Colonic mucosa (tissue), 4 donors: ENCODE results near the gene CHRNA4. TPM values are rescaled to one million over a fixed set of nuclear protein-coding genes. Genes with fewer than 3 reads are reported as not detected.

Experiments
- DNase-seq: peaks from one replicate; pipeline ENCODE4 v3.0.0-alpha.2; 2020
- H3K27ac ChIP-seq: fragments of 200-600 bp; one replicate; pipeline ENCODE4 v1.8.0; 2021
- H3K27me3 ChIP-seq: fragments of 200-600 bp; one replicate; pipeline ENCODE4 v1.8.0; 2021
- H3K36me3 ChIP-seq: fragments of 200-600 bp; one replicate; pipeline ENCODE4 v1.8.0; 2021
- H3K4me1 ChIP-seq: fragments of 200-600 bp; one replicate; pipeline ENCODE4 v1.8.0; 2021; ENCODE audit warnings: mild to moderate bottlenecking
- H3K4me3 ChIP-seq: fragments of 200-600 bp; one replicate; pipeline ENCODE4 v1.8.0; 2021
- H3K9ac ChIP-seq, 2 donors: one replicate each; pipeline ENCODE4 v1.7.0; 2013; ENCODE audit warnings: control low read depth in 2 of 2, low read depth in 2 of 2, low read length in 2 of 2
- H3K9me3 ChIP-seq: fragments of 200-600 bp; one replicate; pipeline ENCODE4 v1.8.0; 2021
- intact Hi-C: fragments of 100-400 bp; cut with DNase I; formaldehyde crosslinking; loops from one replicate; pipeline ENCODE4 v1.14.1; 2022
- total RNA-seq, 2 donors: library from RNA; stranded (reverse); fragmentation: NEBNext Ultra II Directional in 1 of 2; extraction: Animal tissue kit (Norgen Biotek cat#: 25700) in 1 of 2; gene quantifications; one replicate each; pipeline ENCODE4 v1.2.1, GENCODE V29; 2021
- TF ChIP-seq, protein P1 (sequence below): fragments of 200-600 bp; IDR thresholded peaks from one replicate; pipeline ENCODE4 v1.8.0; 2022; ENCODE audit warnings: antibody characterized with exemption, mild to moderate bottlenecking
- donor health status: healthy.
- donor health status: DM: no; HTN: no; CAD: no.
- donor health status: DM: no; HTN: no; CAD: no.

Gene CHRNA4
- total RNA-seq, 2 donors from 2014 or later, result 0.05 TPM; not detected in 1

DNA sequence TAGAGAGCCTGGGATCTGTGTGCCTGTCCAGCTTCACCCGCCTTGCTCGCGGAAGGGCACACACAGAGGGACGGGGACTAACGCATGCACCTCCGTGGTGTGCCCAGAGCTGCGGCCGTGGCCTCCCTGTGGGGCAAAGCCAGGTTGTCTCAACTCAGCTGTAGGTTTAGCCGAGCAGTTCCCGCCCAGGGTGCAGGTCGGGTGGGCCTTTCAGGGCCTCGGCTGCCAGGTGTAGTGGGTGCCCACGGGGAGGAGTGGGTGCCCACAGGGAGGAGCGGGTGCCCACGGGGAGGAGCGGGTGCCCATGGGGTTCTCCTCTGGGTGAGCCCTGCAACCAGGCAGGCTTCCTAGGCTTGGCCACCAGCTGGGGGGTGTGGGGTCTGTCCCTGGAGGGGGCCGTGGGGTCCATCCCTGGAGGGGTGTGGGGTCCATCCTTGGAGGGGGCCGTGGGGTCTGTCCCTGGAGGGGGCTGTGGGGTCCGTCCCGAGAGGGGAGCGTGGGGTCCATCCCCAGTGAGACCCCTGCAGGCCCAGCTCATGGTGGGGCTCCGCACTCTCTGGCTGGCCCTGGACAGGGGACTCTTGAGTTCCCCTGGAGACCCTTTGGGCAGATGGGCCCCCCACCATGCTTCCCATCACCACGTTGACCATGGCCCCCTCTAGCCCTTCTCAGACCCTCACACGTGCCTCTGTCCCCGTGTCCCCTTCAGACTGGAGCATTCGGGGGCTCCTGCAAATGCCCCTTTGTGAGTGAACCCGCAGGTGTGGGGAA, 37.8 kb upstream of the CHRNA4 start:
- intact Hi-C loops, result no loop called here
- Histone ChIP-seq H3K4me3 (no peak overlapping the region), H3K4me1 (no peaks in the 10 kb centered on the region), H3K9me3 (no peaks in the 10 kb centered on the region), H3K27me3 (no peaks in the 10 kb centered on the region), H3K9ac (no peak overlapping the region), H3K27ac (no peak overlapping the region), H3K36me3 (no peaks in the 10 kb centered on the region)
- TF ChIP-seq, protein P1, sequence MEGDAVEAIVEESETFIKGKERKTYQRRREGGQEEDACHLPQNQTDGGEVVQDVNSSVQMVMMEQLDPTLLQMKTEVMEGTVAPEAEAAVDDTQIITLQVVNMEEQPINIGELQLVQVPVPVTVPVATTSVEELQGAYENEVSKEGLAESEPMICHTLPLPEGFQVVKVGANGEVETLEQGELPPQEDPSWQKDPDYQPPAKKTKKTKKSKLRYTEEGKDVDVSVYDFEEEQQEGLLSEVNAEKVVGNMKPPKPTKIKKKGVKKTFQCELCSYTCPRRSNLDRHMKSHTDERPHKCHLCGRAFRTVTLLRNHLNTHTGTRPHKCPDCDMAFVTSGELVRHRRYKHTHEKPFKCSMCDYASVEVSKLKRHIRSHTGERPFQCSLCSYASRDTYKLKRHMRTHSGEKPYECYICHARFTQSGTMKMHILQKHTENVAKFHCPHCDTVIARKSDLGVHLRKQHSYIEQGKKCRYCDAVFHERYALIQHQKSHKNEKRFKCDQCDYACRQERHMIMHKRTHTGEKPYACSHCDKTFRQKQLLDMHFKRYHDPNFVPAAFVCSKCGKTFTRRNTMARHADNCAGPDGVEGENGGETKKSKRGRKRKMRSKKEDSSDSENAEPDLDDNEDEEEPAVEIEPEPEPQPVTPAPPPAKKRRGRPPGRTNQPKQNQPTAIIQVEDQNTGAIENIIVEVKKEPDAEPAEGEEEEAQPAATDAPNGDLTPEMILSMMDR, result no peak
- DNase-seq, result no peak

DNA sequence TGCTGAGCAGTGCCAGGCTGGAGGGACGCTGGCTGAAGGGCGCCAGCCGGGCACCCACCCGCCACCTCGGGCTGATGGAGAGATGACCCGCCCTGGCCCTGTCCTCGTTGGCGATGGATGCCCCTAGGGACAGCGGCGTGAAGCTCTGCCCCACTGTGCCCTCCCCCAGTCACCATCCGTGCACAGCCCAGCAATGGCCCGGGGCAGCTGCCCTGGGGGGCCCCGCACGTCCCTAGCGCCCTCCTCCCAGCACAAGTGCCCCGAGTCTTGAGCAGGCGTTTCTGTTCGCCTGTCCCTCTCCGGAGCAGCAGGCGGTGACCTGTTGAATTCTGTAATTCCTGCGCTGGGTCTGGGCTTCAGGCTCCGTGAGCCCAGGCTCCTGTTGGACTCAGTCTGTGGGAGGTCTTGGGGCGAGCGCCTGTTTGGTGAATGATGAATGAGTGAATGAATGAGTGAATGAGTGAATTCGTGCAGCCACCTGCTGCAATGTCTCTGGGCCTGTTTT, 36.8 kb upstream of the CHRNA4 start:
- DNase-seq, result no peak
- Histone ChIP-seq H3K9me3 (no peaks in the 10 kb centered on the region), H3K4me3 (no peak overlapping the region), H3K27ac (no peak overlapping the region), H3K27me3 (no peaks in the 10 kb centered on the region), H3K4me1 (no peaks in the 10 kb centered on the region), H3K9ac (no peak overlapping the region), H3K36me3 (no peaks in the 10 kb centered on the region)
- TF ChIP-seq, protein P1, result no peak
- intact Hi-C loops, result no loop called here

DNA sequence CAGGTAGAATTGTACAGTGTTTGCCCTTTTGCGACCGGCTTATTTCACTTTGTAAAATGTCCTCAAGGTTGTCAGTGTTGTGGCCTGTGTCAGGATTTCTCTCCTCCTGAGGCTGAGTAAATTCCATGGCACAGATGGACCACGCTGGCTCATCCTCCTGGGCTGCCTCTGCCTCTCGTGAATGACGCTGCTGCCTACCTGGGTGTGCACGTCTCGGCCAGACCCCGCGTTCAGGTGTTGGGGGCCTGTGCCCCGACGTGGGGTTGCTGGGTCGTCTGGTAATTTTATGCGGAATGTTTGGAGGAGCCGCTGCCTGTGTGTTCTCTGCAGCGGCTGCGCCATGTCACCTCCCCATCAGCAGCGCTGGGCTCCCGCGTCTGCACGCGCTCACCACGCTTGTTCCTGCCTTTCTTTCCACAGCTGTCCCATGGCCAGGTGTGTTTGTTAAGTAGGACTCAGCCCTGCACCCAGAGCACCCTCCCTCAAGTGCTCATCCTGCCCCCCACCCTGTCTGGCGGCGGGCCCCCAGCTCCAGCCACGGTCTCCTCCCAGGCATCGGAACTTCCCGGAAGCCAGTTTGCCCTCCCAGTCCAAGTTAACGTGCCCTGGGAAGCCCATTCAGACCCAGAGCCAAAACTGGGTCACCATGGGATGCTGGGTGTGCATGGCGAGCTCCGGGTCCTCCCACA, 36.1 kb upstream of the CHRNA4 start:
- Histone ChIP-seq H3K4me3 (no peak overlapping the region), H3K27me3 (no peaks in the 10 kb centered on the region), H3K27ac (no peak overlapping the region), H3K36me3 (no peaks in the 10 kb centered on the region), H3K9ac (no peak overlapping the region), H3K9me3 (no peaks in the 10 kb centered on the region), H3K4me1 (no peaks in the 10 kb centered on the region)
- intact Hi-C loops, result no loop called here
- TF ChIP-seq, protein P1, result no peak
- no peak for DNase-seq

DNA sequence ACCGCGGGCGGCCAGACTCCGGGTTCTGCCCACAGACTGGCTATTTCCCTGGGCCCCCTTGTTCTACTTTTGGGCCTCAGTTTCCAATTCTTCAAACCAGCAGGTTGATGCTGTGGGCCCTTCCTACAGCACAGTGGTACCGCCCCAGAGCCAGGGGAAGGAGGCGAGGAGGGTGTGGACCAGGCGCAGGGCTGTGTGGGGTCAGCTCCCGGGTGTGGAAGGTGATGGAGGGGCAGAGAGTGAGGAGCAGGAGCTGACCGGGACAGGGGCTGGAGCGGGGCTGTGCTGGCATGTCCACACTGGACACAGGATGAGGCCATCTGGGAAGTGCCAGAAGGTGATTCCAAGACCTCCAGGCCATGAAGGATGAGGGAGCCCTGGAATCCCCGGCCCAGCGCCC, 35.2 kb upstream of the CHRNA4 start:
- DNase-seq, result no peak

DNA sequence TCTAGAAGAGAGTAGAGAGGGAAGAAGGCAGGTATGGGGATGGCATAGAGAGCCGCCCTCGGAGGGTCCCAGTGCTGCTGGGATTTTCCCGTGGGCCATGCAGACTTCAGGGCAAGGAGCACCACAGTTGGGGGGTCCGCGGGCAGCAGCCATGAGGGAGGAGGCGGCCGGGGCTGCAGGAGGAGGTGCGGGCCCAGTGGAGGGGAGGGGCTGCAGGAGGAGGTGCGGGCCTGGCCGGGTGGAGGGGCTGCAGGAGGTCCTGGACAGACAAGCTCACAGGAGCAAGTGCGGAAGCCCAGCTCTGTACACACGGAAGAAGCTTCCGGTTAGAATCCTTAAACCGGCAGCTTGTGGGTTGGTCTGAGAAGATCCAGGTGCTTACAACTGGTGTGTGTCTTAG, 34.6 kb upstream of the CHRNA4 start:
- H3K9ac ChIP-seq, result no peak overlapping the region
- H3K4me1 ChIP-seq, result no peaks in the 10 kb centered on the region
- no peak for DNase-seq
- TF ChIP-seq, protein P1, result no peak
- no peaks in the 10 kb centered on the region for H3K36me3 ChIP-seq
- no peaks in the 10 kb centered on the region for H3K9me3 ChIP-seq
- H3K4me3 ChIP-seq, result no peak overlapping the region
- intact Hi-C loops, result no loop called here
- H3K27me3 ChIP-seq, result no peaks in the 10 kb centered on the region
- H3K27ac ChIP-seq, result no peak overlapping the region

More for the DNA sequence above, 35.2 kb upstream of the CHRNA4 start:
- H3K9me3 ChIP-seq, result no peaks in the 10 kb centered on the region
- H3K4me3 ChIP-seq, result no peak overlapping the region
- no peak overlapping the region for H3K27ac ChIP-seq
- no peak overlapping the region for H3K9ac ChIP-seq
- H3K27me3 ChIP-seq, result no peaks in the 10 kb centered on the region
- intact Hi-C loops, result no loop called here
- TF ChIP-seq, protein P1, result no peak
- no peaks in the 10 kb centered on the region for H3K36me3 ChIP-seq
- no peaks in the 10 kb centered on the region for H3K4me1 ChIP-seq
